ENCODE results near the gene CNOT10. TPM values are rescaled to one million over a fixed set of nuclear protein-coding genes. Genes with fewer than 3 reads are reported as not detected.
"Not testable (repeated sequence)": the region's sequence is repeated elsewhere in the genome, so short reads cannot be mapped to it uniquely, and the experiment has no call there.

The CNOT10 gene
- polyA plus RNA-seq, 1 donor (not counting 4 experiments of a cell fraction or from before 2014, with no cell fraction given) = 24.2 TPM

DNA sequence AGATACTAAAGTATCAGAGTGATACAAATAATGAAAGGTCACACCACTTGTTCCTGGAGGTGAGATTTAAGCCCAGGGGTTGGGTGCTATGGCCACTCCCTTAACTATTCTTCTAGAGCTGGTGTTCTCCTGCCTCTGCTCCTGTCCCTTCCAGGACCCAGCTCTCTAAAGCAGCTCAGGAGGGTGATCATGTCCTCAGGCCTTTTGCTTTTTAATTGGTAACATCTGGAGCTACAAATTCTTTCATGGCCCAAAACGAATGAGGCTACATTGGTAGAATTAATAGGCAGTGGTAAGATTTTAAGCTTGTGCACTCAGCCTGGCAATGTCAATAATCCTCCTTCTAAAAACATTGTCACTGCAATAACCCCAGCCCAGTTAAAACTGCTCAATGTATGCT is 38.2 kb upstream of the CNOT10 start:
- no peak for FAIRE-seq
- Histone ChIP-seq H3K9ac (ENCODE audit: control insufficient read depth, extremely low read depth, insufficient read depth, low read length) (no peak overlapping the region), H3K9me3 (ENCODE audit: control insufficient read depth, low read depth, low read length) (no peaks in the 10 kb centered on the region), H3K27me3 (ENCODE audit: control insufficient read depth, extremely low read depth, insufficient read depth, low read length) (no peaks in the 10 kb centered on the region), H3K4me3 (ENCODE audit: control insufficient read depth in 2 of 3, extremely low read depth in 1 of 3, insufficient read depth in 2 of 3, low read depth in 1 of 3, low read length in 3 of 3) (no peak overlapping the region), H3K4me1 (ENCODE audit: control insufficient read depth, extremely low read depth, insufficient read depth, low read length) (no peaks in the 10 kb centered on the region), H3K27ac (ENCODE audit: control insufficient read depth, insufficient read depth, low read length) (no peak overlapping the region), H2AFZ (ENCODE audit: control insufficient read depth, low read length) (no peak overlapping the region), H3K79me2 (ENCODE audit: control insufficient read depth, insufficient read depth, low read length) (no peaks in the 10 kb centered on the region), H3K36me3 (ENCODE audit: control insufficient read depth in 2 of 2, extremely low read depth in 1 of 2, insufficient read depth in 2 of 2, low read length in 2 of 2) (no peaks in the 10 kb centered on the region), H4K20me1 (ENCODE audit: control insufficient read depth, extremely low read depth, insufficient read depth, low read length) (no peaks in the 10 kb centered on the region), H3K4me2 (ENCODE audit: control insufficient read depth, extremely low read depth, insufficient read depth, low read depth, low read length) (no peak overlapping the region), H3K9me1 (ENCODE audit: control insufficient read depth, extremely low read depth, insufficient read depth, low read length) (no peaks in the 10 kb centered on the region)
- dilution Hi-C loops (cut with MboI; ENCODE audit: extremely low pct_ligation_motif_present, low sequenced_read_pairs) = no loop called here
- no peak for DNase-seq (ENCODE audit: low read depth, low spot score)
- TF ChIP-seq EZH2 (IDR thresholded peaks at IDR 0.05; ENCODE audit: low read length) = no peak
- TF ChIP-seq, protein P1, sequence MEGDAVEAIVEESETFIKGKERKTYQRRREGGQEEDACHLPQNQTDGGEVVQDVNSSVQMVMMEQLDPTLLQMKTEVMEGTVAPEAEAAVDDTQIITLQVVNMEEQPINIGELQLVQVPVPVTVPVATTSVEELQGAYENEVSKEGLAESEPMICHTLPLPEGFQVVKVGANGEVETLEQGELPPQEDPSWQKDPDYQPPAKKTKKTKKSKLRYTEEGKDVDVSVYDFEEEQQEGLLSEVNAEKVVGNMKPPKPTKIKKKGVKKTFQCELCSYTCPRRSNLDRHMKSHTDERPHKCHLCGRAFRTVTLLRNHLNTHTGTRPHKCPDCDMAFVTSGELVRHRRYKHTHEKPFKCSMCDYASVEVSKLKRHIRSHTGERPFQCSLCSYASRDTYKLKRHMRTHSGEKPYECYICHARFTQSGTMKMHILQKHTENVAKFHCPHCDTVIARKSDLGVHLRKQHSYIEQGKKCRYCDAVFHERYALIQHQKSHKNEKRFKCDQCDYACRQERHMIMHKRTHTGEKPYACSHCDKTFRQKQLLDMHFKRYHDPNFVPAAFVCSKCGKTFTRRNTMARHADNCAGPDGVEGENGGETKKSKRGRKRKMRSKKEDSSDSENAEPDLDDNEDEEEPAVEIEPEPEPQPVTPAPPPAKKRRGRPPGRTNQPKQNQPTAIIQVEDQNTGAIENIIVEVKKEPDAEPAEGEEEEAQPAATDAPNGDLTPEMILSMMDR (optimal IDR thresholded peaks at IDR 0.05 in 1 of 3, IDR thresholded peaks at IDR 0.05 in 1 of 3, conservative IDR thresholded peaks at IDR 0.05 in 1 of 3; ENCODE audit: extremely low read depth in 1 of 3, insufficient read depth in 2 of 3, low read length in 3 of 3) = no peak

DNA sequence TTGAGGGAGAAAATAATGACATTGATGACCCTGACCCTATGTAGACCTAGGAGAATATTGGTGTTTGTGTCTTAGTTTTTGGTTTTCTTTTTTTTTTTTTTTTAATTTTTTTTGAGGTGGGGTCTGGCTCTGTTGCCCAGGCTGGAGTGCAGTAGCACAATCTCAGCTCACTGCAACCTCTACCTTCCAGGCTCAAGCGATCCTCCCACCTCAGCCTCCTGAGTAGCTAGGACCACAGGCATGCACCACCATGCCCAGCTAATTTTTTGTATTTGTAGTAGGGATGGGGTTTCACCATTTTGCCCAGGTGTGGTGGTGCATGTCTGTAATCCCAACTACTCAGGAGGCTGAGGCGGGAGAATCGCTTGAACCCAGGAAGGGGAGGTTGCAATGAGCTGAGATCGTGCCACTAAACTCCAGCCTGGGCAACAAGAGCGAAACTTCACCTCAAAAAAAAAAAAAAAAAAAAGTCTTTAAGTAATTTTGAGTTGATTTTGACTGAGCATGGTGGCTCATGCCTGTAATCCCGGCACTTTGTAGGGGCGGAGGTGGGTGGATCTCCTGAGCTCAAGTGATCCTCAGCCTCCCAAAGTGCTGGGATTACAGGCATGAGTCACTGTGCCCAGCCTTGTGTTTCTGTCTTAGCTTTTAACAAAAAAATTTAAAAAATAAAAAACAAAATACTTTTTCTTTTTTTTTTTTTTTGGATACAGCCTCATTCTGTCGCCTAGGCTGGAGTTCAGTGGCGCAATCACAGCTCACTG is 32.5 kb upstream of the CNOT10 start:
- H4K20me1 ChIP-seq (ENCODE audit: control insufficient read depth, extremely low read depth, insufficient read depth, low read length); H3K4me2 ChIP-seq (ENCODE audit: control insufficient read depth, extremely low read depth, insufficient read depth, low read depth, low read length); H3K27ac ChIP-seq (ENCODE audit: control insufficient read depth, insufficient read depth, low read length); H3K79me2 ChIP-seq (ENCODE audit: control insufficient read depth, insufficient read depth, low read length); H3K9me3 ChIP-seq (ENCODE audit: control insufficient read depth, low read depth, low read length); FAIRE-seq; H3K36me3 ChIP-seq (ENCODE audit: control insufficient read depth in 2 of 2, extremely low read depth in 1 of 2, insufficient read depth in 2 of 2, low read length in 2 of 2); H2AFZ ChIP-seq (ENCODE audit: control insufficient read depth, low read length); H3K9ac ChIP-seq (ENCODE audit: control insufficient read depth, extremely low read depth, insufficient read depth, low read length); H3K9me1 ChIP-seq (ENCODE audit: control insufficient read depth, extremely low read depth, insufficient read depth, low read length); DNase-seq (ENCODE audit: low read depth, low spot score); dilution Hi-C loops (cut with MboI; ENCODE audit: extremely low pct_ligation_motif_present, low sequenced_read_pairs); H3K4me1 ChIP-seq (ENCODE audit: control insufficient read depth, extremely low read depth, insufficient read depth, low read length); H3K27me3 ChIP-seq (ENCODE audit: control insufficient read depth, extremely low read depth, insufficient read depth, low read length); H3K4me3 ChIP-seq (ENCODE audit: control insufficient read depth in 2 of 3, extremely low read depth in 1 of 3, insufficient read depth in 2 of 3, low read depth in 1 of 3, low read length in 3 of 3): not testable (repeated sequence)

DNA sequence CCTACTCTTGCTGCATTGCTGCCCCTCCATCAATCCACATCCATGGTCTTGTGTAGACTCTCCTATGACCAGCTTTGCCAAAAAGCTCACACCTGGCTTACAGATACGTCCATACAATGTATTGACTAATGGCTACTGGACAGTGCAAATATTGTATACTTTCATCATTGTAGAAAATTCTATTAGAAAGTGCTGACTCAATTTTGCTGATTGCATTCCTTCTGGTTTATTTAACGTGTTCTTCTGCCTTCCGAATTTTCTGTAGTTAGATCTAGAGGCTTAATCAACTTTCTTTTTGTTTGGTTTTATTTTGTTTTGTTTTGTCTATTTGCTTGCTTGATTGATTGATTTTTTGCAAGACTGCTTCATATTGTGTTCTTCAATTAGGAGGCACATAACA is 29.8 kb upstream of the CNOT10 start:
- Histone ChIP-seq H3K27ac (ENCODE audit: control insufficient read depth, insufficient read depth, low read length) (no peak overlapping the region), H3K9me1 (ENCODE audit: control insufficient read depth, extremely low read depth, insufficient read depth, low read length) (no peaks in the 10 kb centered on the region), H3K4me1 (ENCODE audit: control insufficient read depth, extremely low read depth, insufficient read depth, low read length) (no peaks in the 10 kb centered on the region), H4K20me1 (ENCODE audit: control insufficient read depth, extremely low read depth, insufficient read depth, low read length) (no peaks in the 10 kb centered on the region), H3K4me2 (ENCODE audit: control insufficient read depth, extremely low read depth, insufficient read depth, low read depth, low read length) (no peak overlapping the region), H2AFZ (ENCODE audit: control insufficient read depth, low read length) (no peak overlapping the region), H3K36me3 (ENCODE audit: control insufficient read depth in 2 of 2, extremely low read depth in 1 of 2, insufficient read depth in 2 of 2, low read length in 2 of 2) (no peaks in the 10 kb centered on the region), H3K4me3 (ENCODE audit: control insufficient read depth in 2 of 3, extremely low read depth in 1 of 3, insufficient read depth in 2 of 3, low read depth in 1 of 3, low read length in 3 of 3) (no peak overlapping the region), H3K79me2 (ENCODE audit: control insufficient read depth, insufficient read depth, low read length) (no peaks in the 10 kb centered on the region), H3K9ac (ENCODE audit: control insufficient read depth, extremely low read depth, insufficient read depth, low read length) (no peak overlapping the region), H3K9me3 (ENCODE audit: control insufficient read depth, low read depth, low read length) (no peaks in the 10 kb centered on the region), H3K27me3 (ENCODE audit: control insufficient read depth, extremely low read depth, insufficient read depth, low read length) (no peaks in the 10 kb centered on the region)
- TF ChIP-seq EZH2 (IDR thresholded peaks at IDR 0.05; ENCODE audit: low read length) = no peak
- TF ChIP-seq, protein P1 (optimal IDR thresholded peaks at IDR 0.05 in 1 of 3, IDR thresholded peaks at IDR 0.05 in 1 of 3, conservative IDR thresholded peaks at IDR 0.05 in 1 of 3; ENCODE audit: extremely low read depth in 1 of 3, insufficient read depth in 2 of 3, low read length in 3 of 3) = no peak
- dilution Hi-C loops (cut with MboI; ENCODE audit: extremely low pct_ligation_motif_present, low sequenced_read_pairs) = no loop called here
- no peak for FAIRE-seq
- DNase-seq (ENCODE audit: low read depth, low spot score) = no peak

Measured in keratinocyte (primary cell).